ENCODE results near the gene RMC1. TPM values are rescaled to one million over a fixed set of nuclear protein-coding genes. Genes with fewer than 3 reads are reported as not detected.
A peak's percentile ranks its signal among the peaks of the same experiment; 100 is the strongest.

The RMC1 gene
- total RNA-seq, 4 donors from 2014 or later = 16.6 to 20.2 (median 18.4) TPM

DNA sequence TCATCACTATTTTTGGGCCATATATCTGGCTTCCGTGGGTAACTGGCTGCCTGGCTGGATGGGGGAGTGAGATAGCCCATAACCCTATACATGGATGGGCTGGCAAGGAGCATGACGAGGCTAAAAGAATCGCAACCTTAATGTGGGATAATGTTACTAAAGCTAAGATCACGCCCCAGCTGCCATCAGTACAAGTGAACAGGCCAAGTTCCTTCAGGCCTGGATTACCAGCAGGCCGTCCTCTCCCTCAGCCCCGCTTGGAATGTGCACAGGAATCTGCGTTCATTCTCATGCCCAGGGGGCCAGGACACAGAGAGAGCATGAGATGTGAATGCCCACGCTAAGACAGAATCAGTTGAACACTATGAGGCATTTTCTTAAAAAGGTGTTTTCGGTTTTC lies 34.7 kb downstream of the RMC1 start:
- Histone ChIP-seq H3K4me1 (peaks cover 0 to 5% (median 0%) of the 10 kb centered on the region in 3 donors), H3K27me3 (no peaks in the 10 kb centered on the region), H3K4me3 (no peak overlapping the region), H3K9me3 (no peaks in the 10 kb centered on the region), H3K36me3 (peaks cover 22 to 100% (median 51%) of the 10 kb centered on the region in 3 donors), H3K27ac (peak overlapping the region in 2 of 4 donors; percentile 9 to 23)
- intact Hi-C loops (cut with DNase I) = no loop called here
- WGBS, 2 donors = 72 to 79% methylated on average over 8 of the region's 9 CpGs
- DNase-seq = no peak
- TF ChIP-seq, protein P1, sequence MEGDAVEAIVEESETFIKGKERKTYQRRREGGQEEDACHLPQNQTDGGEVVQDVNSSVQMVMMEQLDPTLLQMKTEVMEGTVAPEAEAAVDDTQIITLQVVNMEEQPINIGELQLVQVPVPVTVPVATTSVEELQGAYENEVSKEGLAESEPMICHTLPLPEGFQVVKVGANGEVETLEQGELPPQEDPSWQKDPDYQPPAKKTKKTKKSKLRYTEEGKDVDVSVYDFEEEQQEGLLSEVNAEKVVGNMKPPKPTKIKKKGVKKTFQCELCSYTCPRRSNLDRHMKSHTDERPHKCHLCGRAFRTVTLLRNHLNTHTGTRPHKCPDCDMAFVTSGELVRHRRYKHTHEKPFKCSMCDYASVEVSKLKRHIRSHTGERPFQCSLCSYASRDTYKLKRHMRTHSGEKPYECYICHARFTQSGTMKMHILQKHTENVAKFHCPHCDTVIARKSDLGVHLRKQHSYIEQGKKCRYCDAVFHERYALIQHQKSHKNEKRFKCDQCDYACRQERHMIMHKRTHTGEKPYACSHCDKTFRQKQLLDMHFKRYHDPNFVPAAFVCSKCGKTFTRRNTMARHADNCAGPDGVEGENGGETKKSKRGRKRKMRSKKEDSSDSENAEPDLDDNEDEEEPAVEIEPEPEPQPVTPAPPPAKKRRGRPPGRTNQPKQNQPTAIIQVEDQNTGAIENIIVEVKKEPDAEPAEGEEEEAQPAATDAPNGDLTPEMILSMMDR (IDR thresholded peaks at IDR 0.05) = no peak
- TF ChIP-seq POLR2A (IDR thresholded peaks at IDR 0.05) = no peak

- Histone ChIP-seq H3K4me3 (no peak overlapping the region), H3K9me3 (no peaks in the 10 kb centered on the region), H3K27me3 (no peaks in the 10 kb centered on the region), H3K4me1 (no peaks in the 10 kb centered on the region), H3K27ac (no peak overlapping the region), H3K36me3 (peaks cover 22 to 100% (median 46%) of the 10 kb centered on the region in 3 donors)
- no peak for DNase-seq
- 80 to 86% methylated on average over 6 of the region's 6 CpGs for WGBS, 2 donors
- intact Hi-C loops (cut with DNase I) = no loop called here
- TF ChIP-seq, protein P1 (IDR thresholded peaks at IDR 0.05) = no peak
Measured at GRCh38 chr18:23538870-23539269, 35.6 kb downstream of the RMC1 start.

DNA sequence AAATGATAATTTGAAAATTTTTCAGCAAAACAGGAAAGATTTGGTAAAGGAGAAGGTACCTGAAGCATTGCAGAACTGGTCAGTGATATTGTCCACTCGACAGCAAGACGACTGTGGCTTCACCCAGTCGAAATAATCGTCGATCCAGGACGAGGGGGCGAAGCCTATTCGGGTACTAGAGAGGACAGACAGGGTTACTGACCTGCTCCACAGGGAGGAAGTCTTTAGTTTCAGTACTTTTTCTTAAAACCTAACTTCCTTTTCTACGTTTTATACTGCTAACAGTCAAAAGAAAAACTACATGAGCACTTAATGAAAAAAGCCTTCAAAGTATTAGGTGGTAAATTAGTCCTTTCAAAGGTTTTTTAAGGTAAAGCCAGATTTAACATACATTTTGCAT lies 36.0 kb downstream of the RMC1 start:
- no peak for DNase-seq
- Histone ChIP-seq H3K4me3 (no peak overlapping the region), H3K36me3 (peaks cover 22 to 100% (median 41%) of the 10 kb centered on the region in 3 donors), H3K4me1 (no peaks in the 10 kb centered on the region), H3K9me3 (no peaks in the 10 kb centered on the region), H3K27ac (no peak overlapping the region), H3K27me3 (no peaks in the 10 kb centered on the region)
- intact Hi-C loops (cut with DNase I) = no loop called here
- 59 to 78% methylated on average over 9 of the region's 9 CpGs for WGBS, 2 donors
- TF ChIP-seq, protein P1 (IDR thresholded peaks at IDR 0.05) = no peak
- no peak for TF ChIP-seq POLR2A (IDR thresholded peaks at IDR 0.05)

DNA sequence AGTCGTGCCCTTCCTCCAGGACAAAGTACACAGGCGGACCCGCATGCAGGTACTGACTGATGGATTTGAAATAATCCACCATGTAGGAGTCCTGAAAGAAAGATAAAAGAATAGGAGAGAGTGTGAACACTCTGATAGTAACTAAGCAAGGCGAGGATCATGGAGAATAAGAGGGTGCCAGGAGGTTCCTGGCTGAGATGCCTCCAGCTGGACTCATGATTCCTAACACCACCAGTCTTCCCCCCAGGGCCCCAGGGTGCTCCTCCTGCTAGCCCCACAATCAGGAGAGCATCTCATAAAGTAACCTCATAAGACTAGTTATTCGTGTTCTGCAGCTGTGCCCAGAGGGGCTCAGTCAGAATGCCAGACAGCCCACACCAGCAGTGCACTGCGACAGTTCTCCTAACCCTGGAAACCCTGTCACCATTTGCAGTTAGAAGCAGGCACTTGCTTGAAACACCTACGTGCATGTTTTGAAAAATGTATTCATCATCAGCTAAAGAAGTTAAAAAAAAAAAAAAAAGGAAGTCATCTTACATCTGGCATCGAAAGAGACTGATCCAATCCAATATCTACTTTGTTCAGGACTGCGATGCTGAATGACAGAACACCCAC lies 36.7 kb downstream of the RMC1 start:
- H3K4me1 ChIP-seq = no peaks in the 10 kb centered on the region
- peaks cover 20 to 100% (median 44%) of the 10 kb centered on the region in 3 donors for H3K36me3 ChIP-seq
- no peaks in the 10 kb centered on the region for H3K9me3 ChIP-seq
- 59 to 84% methylated on average over 4 to 6 of the region's 9 CpGs for WGBS, 2 donors
- DNase-seq = no peak
- no peak overlapping the region for H3K27ac ChIP-seq
- H3K4me3 ChIP-seq = no peak overlapping the region
- no peak for TF ChIP-seq POLR2A (IDR thresholded peaks at IDR 0.05)
- TF ChIP-seq, protein P1 (IDR thresholded peaks at IDR 0.05) = no peak
- H3K27me3 ChIP-seq = no peaks in the 10 kb centered on the region
- intact Hi-C loops (cut with DNase I) = no loop called here

DNA sequence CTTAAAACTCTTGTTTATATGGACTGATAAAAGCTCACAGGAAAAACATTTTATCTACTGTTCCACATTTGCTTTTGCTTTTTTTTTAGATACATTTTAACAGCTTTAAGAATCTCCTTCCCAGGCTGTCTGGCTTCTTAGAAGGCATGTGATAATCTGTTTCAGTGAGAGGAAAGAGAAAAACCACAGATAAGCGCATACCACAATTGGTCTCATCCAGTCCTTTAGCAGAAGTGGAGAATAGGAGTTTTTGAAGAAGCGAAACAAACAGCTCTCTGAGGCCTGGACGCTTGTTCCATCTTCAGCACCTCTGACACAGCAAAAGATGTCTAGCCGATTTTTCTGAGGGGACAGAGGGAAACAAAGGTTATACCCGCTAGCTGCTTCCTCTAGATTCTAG lies 37.6 kb downstream of the RMC1 start:
- Histone ChIP-seq H3K4me3 (no peak overlapping the region), H3K36me3 (peaks cover 19 to 100% (median 43%) of the 10 kb centered on the region in 3 donors), H3K27me3 (no peaks in the 10 kb centered on the region), H3K9me3 (no peaks in the 10 kb centered on the region), H3K4me1 (no peaks in the 10 kb centered on the region), H3K27ac (no peak overlapping the region)
- DNase-seq = no peak
- TF ChIP-seq, protein P1 (IDR thresholded peaks at IDR 0.05) = no peak
- no peak for TF ChIP-seq POLR2A (IDR thresholded peaks at IDR 0.05)
- intact Hi-C loops (cut with DNase I) = no loop called here
- WGBS, 2 donors = 42 to 65% methylated on average over 4 to 5 of the region's 5 CpGs
